NCI-H460 (cell line): ENCODE data around the gene LENEP. TPM values are rescaled to one million over a fixed set of nuclear protein-coding genes. Genes with fewer than 3 reads are reported as not detected.

Experiments
- DNase-seq: peaks from one replicate; pipeline ENCODE4 v3.0.0-alpha.2; 2016; ENCODE audit warnings: low read depth; ENCODE audit errors: extremely low read depth
- total RNA-seq: library from RNA; depleted of rRNA; stranded (reverse); fragments of >200 nt; shearing (Covaris generic); gene quantifications from 2 replicates; pipeline ENCODE4 v1.2.3, GENCODE V29; 2014

Gene LENEP
- total RNA-seq, 1 experiment from 2014 or later = 0.84 TPM

GRCh38 chr1:154996966-154997701, 3.7 kb downstream of the LENEP start:
- no peak for DNase-seq

DNA sequence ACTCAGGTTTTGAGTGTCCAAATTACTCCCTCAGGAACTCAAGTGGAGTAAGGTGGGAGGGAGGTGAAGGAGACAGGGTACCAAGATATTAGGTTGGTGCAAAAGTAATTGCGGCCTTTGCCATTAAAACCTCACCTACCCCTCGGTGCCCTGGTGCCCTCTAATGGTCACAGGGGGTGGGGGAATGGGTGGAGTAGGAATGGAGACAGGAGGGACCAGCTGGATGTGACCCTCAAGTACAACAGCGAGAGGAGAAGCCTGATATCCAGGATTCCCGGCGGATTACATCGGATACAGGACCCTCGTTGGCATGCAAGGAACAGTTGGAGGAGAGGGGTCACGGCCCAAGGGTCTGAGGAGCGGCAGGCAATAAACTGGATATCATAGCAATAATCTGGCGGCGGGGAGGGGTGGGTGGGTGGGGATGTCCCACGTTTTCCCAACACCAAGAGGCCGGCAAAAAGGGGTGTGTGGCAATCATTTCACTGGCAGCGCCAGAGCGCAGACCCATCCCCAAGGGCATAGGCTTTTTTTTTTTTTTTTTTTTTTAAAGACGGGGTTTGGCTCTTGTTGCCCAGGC, 4.9 kb downstream of the LENEP start:
- no peak for DNase-seq

DNA sequence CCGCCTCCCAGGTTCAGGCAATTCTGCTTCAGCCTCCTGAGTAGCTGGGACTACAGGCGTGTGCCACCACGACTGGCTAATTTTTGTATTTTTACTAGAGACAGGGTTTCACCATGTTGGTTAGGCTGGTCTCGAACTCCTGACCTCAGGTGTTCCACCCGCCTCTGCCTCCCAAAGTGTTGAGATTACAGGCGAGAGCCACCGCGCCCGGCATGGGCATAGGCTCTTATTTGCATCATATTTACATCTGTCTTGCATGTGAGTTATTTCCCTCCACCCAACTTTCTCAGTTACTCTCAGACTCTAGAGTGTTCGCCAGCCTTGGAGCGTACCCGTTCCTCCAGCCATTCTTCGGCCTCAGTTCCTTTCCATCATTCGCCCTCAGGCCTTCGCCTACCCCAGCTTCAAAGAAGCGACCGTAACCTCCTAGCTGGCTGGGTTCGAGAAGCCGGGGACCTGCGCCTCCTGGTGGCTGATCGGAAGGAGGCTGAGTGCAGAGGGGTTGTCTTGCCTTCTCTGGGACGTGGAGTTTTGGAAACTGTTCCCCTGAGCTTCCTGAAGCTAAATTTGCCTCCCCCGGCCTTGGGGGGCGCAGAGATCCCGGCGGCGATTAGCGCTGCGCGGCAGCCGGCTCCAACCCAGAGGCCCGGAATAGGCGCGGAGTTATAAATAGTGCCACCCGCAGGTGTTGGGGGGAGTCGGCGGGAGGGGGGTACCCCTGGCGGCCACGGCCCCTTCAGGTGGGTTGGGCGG, 5.6 kb downstream of the LENEP start:
- DNase-seq = peak; percentile 77

DNA sequence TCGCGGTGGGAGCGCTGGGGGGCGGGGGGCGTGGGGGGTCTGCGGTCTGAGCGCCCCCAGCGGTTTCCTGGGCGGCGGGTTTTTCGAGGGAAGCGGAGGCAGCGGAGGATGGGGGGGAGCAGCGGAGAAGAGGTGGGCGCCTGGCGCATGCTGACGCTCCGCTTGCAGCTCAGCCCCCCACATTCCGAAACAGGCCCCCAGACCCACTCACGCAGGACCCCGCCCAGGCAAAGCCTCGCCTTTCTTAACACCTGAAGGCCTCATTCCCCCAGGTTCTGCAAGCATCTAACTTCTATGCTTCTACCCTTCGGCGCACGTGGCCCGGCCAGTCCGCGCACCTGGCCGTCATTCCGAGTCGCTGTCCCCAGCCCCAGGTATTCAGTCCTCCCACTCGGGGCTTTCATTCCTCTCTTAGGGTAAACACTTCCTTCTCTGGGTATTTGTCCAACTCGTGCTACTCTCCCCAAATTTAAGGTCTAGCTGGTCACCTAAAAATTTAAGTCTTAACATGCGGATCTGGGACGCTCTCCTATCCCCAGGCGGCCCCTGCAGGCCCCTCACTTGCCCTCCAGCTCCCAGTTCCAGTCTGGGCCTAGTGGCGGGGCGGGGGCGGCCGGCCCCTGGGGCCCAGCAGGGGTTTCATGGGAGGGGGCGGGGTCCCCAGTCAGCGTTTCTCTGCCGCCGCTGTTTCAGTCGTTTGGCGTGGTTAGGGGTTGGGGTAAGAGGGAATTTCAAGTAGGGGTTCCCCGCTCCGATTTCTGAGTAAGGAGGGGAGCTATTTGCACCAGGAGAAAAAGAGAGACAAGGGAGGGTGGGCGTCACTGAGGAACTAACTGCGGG, 6.4 kb downstream of the LENEP start:
- no peak for DNase-seq

- no peak for DNase-seq
Observed at GRCh38 chr1:155000411-155000725, 7.0 kb downstream of the LENEP start.

GRCh38 chr1:155000726-155001424, 7.5 kb downstream of the LENEP start:
- peak; percentile 92 for DNase-seq

GRCh38 chr1:155001425-155001674, 8.0 kb downstream of the LENEP start:
- no peak for DNase-seq

DNA sequence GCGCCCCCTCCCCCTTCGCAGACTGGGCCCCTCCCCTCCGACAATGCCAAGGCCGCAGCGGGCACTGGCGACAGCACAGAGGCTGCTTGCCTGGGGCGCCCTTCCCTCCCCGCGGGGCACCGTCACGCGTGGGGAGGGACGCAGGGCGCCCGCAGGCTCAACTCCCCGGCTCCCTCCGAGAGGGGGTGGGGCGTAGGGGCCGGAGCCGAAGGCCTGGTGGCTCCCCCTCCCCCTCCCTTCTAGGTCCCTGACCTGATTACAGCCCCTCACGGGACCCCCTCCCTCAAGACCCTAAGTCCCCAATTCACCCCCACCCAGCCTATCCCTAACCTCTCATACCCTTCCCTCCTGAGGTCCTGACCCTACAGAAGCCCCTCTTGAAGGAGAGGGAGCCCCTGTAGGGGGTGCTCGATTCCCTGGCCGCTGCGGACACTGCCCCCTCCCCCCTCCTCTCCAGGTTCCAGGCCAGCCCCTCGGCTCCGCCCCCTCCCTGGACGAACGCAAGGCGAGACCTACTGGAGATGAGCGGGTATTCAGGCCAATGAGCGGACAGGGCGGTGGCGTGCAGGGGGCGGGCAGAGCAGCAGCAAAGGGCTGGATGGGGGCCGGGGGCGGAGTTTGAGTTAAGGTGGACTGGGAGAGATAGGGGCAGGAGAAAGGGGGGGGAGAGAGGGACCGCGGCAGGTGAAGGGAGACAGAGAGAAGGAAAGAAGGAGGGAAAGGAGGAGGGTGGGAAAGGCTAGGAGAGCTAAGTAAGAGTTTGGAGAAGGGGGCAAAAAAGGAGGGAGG, 8.5 kb downstream of the LENEP start:
- DNase-seq = peak; percentile 100

DNA sequence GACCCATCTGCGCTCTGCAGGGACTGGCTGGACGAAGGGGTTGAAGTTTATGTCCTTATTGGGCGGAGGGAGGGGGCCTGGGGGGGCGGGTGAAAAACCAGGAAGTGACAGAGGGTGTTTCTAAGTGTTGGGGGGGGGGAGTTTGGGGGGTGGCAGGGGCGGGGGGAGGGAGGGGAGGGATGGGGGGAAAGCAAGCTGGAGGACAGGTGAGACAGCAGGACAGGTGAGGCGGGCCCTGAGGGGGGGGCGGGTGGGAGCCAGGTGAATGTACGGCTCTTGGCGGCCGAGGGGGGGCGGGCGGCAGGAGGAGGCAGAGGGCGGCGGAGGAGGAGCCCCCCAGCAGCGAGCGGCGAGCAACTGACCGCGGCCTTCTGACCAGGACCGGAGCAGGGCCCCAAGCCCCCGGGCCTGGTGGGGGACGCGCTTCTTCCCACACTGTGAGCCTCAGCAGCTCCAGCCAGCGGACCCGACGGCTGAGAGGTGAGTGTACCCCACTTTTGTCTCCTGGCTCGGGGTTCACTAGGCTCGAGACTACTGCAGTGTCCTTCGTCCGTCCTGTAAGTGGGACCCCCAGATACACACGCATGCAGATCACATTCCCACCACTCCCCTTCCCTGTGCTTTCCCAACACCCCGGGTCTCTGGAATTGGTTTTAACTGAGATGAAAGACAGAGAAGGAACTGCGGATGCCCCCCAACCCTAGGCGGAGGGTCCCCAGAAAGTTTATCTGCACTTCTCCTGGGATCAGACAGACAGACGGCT, 9.3 kb downstream of the LENEP start, which contains the start of gene ZBTB7B:
TSS of gene ZBTB7B (plus strand) at position 339 of the 763 bp plus-strand sequence. CDS start 11,859 bp downstream, outside the sequence.
- peak; percentile 33 for DNase-seq

- DNase-seq = peak; percentile 39
Observed at GRCh38 chr1:155003227-155003765, 9.9 kb downstream of the LENEP start.

DNA sequence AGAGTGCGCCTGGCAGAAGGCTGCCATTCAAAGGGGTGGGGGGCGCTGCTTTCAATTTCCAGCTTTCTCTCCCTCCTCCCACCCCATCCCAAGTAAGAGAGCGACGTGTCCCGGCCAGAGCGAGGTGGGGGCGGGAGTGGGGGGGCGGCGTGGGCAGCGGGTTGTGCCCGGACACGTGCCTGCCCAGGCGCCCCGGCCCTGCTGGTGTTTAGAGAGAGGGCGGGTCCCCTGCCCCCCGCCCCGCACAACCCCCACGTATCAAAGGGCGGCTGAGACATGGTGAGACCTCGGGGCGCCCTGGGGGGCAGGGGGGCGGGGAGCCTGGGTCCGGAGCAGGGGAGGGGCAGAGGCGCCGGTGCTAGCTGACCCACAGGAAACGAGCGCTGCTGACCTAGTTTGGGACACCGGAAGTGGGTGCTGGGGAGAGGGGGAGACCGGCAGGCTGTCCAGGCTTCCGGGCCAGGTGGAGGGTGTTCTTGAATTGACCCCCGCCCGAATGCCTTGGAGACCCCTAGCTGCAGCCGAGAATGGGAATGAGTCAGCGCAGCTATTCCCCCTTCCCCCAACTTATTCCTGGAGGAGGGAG, 10.5 kb downstream of the LENEP start:
- peak; percentile 88 for DNase-seq

- peak; percentile 74 for DNase-seq
Observed at GRCh38 chr1:155004352-155005075, 11.1 kb downstream of the LENEP start.

- DNase-seq = peak; percentile 53
Observed at GRCh38 chr1:155005076-155006011, 12.0 kb downstream of the LENEP start.

DNA sequence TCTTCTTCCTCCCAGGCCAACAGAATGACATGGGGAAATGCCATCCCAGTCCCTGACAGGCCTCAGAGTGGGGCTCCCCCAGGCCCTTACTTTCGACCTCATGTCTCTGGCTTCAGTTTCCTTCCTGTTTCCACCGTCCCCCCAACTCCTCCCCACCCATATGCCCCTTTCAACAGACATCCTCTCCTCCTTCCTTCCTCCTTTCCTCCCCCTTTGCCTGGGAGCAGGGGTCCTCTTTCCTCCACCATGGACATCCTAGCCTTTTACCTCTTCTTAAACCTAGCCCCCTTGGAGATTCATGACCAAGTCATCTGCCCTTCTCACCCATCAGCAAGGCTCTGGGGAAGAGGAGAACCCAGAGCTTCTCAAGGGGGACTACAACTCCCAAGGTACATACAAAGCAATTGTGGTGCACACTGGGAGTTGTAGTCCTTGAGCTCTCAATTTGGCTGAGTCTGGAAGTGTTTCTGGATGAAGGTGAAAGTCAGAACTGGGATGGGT, 13.3 kb downstream of the LENEP start:
- DNase-seq = no peak

DNA sequence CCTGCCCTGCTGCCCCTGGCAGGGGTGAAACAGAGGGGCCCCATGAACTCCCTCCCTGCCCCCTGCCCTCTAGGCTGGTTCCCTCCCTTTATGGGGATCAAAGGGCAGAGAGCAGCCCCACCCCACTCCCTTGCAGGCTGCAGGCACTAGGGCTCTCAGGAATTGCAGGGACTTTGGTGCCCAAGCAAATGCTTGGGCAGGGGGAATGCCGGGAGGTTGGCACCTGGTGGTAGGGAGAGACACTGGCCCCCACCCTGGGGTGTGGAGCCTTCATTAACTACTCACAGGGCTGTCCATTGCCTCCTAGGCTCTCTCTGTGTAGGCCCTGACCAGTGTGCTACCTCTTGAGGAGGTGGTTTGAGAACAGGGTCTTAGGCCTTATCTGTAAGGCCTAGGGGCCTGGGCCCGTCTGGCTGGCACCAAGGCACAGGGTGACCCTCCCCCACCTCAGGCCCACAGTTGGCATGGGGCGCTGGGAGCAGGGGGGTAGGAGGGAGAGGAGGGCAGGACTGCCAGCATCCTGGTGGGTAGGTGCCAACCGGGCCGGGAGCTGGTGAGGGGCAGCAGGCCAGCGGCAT, 14.0 kb downstream of the LENEP start:
- no peak for DNase-seq
